ENCODE results near the gene CCM2.

The CCM2 gene

GRCh38 chr7:45000093-45001032 is at the start of gene CCM2:
CCM2 (plus strand) TSS chr7:45000201; CDS start chr7:45000334, 133 bp downstream.
- H3K4me3 Mint-ChIP-seq, result peak within 1 kb of the TSS; percentile 92
- no peaks in the 10 kb centered on the region for H3K9me3 Mint-ChIP-seq
- peak within 1 kb of the TSS; percentile 90 for H3K27ac Mint-ChIP-seq
- H3K27me3 Mint-ChIP-seq (ENCODE audit: low read depth), result no peaks in the 10 kb centered on the region
- DNase-seq (ENCODE audit: low spot score), result peak; percentile 29
- H3K36me3 Mint-ChIP-seq (ENCODE audit: low read depth), result peaks cover 17% of the 10 kb centered on the region
- H3K4me1 Mint-ChIP-seq (ENCODE audit: low read depth), result peaks cover 47% of the 10 kb centered on the region

- no peak overlapping the region for H3K27ac Mint-ChIP-seq
- no peak overlapping the region for H3K4me3 Mint-ChIP-seq
- no peaks in the 10 kb centered on the region for H3K4me1 Mint-ChIP-seq (ENCODE audit: low read depth)
- H3K36me3 Mint-ChIP-seq (ENCODE audit: low read depth), result no peaks in the 10 kb centered on the region
- peaks cover 38% of the 10 kb centered on the region for H3K27me3 Mint-ChIP-seq (ENCODE audit: low read depth)
- DNase-seq (ENCODE audit: low spot score), result no peak
- no peaks in the 10 kb centered on the region for H3K9me3 Mint-ChIP-seq
Measured at GRCh38 chr7:44953156-44953555, 46.8 kb upstream of the CCM2 start.

- Mint-ChIP-seq H3K9me3 (no peaks in the 10 kb centered on the region), H3K36me3 (ENCODE audit: low read depth) (peaks cover 12% of the 10 kb centered on the region), H3K27me3 (ENCODE audit: low read depth) (peaks cover 20% of the 10 kb centered on the region), H3K4me3 (no peak overlapping the region), H3K27ac (peak overlapping the region; percentile 31), H3K4me1 (ENCODE audit: low read depth) (peaks cover 15% of the 10 kb centered on the region)
- DNase-seq (ENCODE audit: low spot score), result no peak
Measured at GRCh38 chr7:44955733-44956132, 44.3 kb upstream of the CCM2 start.

GRCh38 chr7:44956157-44956766 is 43.7 kb upstream of the CCM2 start:
- no peaks in the 10 kb centered on the region for H3K9me3 Mint-ChIP-seq
- DNase-seq (ENCODE audit: low spot score), result no peak
- peak overlapping the region; percentile 31 for H3K27ac Mint-ChIP-seq
- H3K4me1 Mint-ChIP-seq (ENCODE audit: low read depth), result peaks cover 15% of the 10 kb centered on the region
- H3K4me3 Mint-ChIP-seq, result no peak overlapping the region
- peaks cover 16% of the 10 kb centered on the region for H3K27me3 Mint-ChIP-seq (ENCODE audit: low read depth)
- H3K36me3 Mint-ChIP-seq (ENCODE audit: low read depth), result peaks cover 12% of the 10 kb centered on the region

GRCh38 chr7:44958645-44959344 is 41.2 kb upstream of the CCM2 start:
- peak overlapping the region; percentile 68 for H3K27ac Mint-ChIP-seq
- no peaks in the 10 kb centered on the region for H3K27me3 Mint-ChIP-seq (ENCODE audit: low read depth)
- DNase-seq (ENCODE audit: low spot score), result no peak
- peaks cover 17% of the 10 kb centered on the region for H3K36me3 Mint-ChIP-seq (ENCODE audit: low read depth)
- H3K4me1 Mint-ChIP-seq (ENCODE audit: low read depth), result peaks cover 15% of the 10 kb centered on the region
- H3K4me3 Mint-ChIP-seq, result no peak overlapping the region
- H3K9me3 Mint-ChIP-seq, result no peaks in the 10 kb centered on the region

- Mint-ChIP-seq H3K9me3 (no peaks in the 10 kb centered on the region), H3K4me1 (ENCODE audit: low read depth) (peaks cover 15% of the 10 kb centered on the region), H3K4me3 (no peak overlapping the region), H3K27me3 (ENCODE audit: low read depth) (no peaks in the 10 kb centered on the region), H3K36me3 (ENCODE audit: low read depth) (peaks cover 22% of the 10 kb centered on the region), H3K27ac (peak overlapping the region; percentile 68)
- no peak for DNase-seq (ENCODE audit: low spot score)
Measured at GRCh38 chr7:44959433-44959951, 40.5 kb upstream of the CCM2 start.

GRCh38 chr7:44960011-44960580 is 39.9 kb upstream of the CCM2 start:
- Mint-ChIP-seq H3K36me3 (ENCODE audit: low read depth) (peaks cover 26% of the 10 kb centered on the region), H3K4me3 (no peak overlapping the region), H3K27ac (peak overlapping the region; percentile 68), H3K9me3 (no peaks in the 10 kb centered on the region), H3K27me3 (ENCODE audit: low read depth) (no peaks in the 10 kb centered on the region), H3K4me1 (ENCODE audit: low read depth) (peaks cover 15% of the 10 kb centered on the region)
- DNase-seq (ENCODE audit: low spot score), result no peak

- Mint-ChIP-seq H3K36me3 (ENCODE audit: low read depth) (peaks cover 38% of the 10 kb centered on the region), H3K4me3 (no peak overlapping the region), H3K27ac (no peak overlapping the region), H3K9me3 (no peaks in the 10 kb centered on the region), H3K27me3 (ENCODE audit: low read depth) (no peaks in the 10 kb centered on the region), H3K4me1 (ENCODE audit: low read depth) (peaks cover 15% of the 10 kb centered on the region)
- no peak for DNase-seq (ENCODE audit: low spot score)
Measured at GRCh38 chr7:44961844-44962482, 38.0 kb upstream of the CCM2 start.

- peaks cover 15% of the 10 kb centered on the region for H3K4me1 Mint-ChIP-seq (ENCODE audit: low read depth)
- no peaks in the 10 kb centered on the region for H3K27me3 Mint-ChIP-seq (ENCODE audit: low read depth)
- no peaks in the 10 kb centered on the region for H3K9me3 Mint-ChIP-seq
- no peak overlapping the region for H3K4me3 Mint-ChIP-seq
- peaks cover 44% of the 10 kb centered on the region for H3K36me3 Mint-ChIP-seq (ENCODE audit: low read depth)
- no peak for DNase-seq (ENCODE audit: low spot score)
- no peak overlapping the region for H3K27ac Mint-ChIP-seq
Measured at GRCh38 chr7:44962483-44963251, 37.3 kb upstream of the CCM2 start.

GRCh38 chr7:44963364-44964290 is 36.4 kb upstream of the CCM2 start:
- H3K4me3 Mint-ChIP-seq, result no peak overlapping the region
- peaks cover 18% of the 10 kb centered on the region for H3K4me1 Mint-ChIP-seq (ENCODE audit: low read depth)
- H3K36me3 Mint-ChIP-seq (ENCODE audit: low read depth), result peaks cover 52% of the 10 kb centered on the region
- DNase-seq (ENCODE audit: low spot score), result no peak
- H3K9me3 Mint-ChIP-seq, result no peaks in the 10 kb centered on the region
- peak overlapping the region; percentile 52 for H3K27ac Mint-ChIP-seq
- no peaks in the 10 kb centered on the region for H3K27me3 Mint-ChIP-seq (ENCODE audit: low read depth)

GRCh38 chr7:44964384-44964830 is 35.6 kb upstream of the CCM2 start:
- no peaks in the 10 kb centered on the region for H3K27me3 Mint-ChIP-seq (ENCODE audit: low read depth)
- H3K4me1 Mint-ChIP-seq (ENCODE audit: low read depth), result peaks cover 16% of the 10 kb centered on the region
- peaks cover 55% of the 10 kb centered on the region for H3K36me3 Mint-ChIP-seq (ENCODE audit: low read depth)
- no peak overlapping the region for H3K27ac Mint-ChIP-seq
- no peaks in the 10 kb centered on the region for H3K9me3 Mint-ChIP-seq
- H3K4me3 Mint-ChIP-seq, result no peak overlapping the region
- no peak for DNase-seq (ENCODE audit: low spot score)

Data from T-helper 2 cell treated with Interferon-gamma antibody and Interleukin-4, amounts not matched to agents 5 μg/mL and 100 μg/mL, for 36 hours (primary cell).